ENCODE results near the gene PRRX1.

PRRX1 gene

GRCh38 chr1:170678027-170678600 lies 14.2 kb downstream of the PRRX1 start (continued):
- no peak for TF ChIP-seq ZNF639 (tag by site-specific recombination; IDR thresholded peaks at IDR 0.05)
- TF ChIP-seq ZNF350 (tag by site-specific recombination; IDR thresholded peaks at IDR 0.05) = no peak
- TF ChIP-seq RBAK (tag by site-specific recombination; IDR thresholded peaks at IDR 0.05) = no peak

- ChIA-PET POLR2A (interaction anchor here (0.5 kb wide), 1 partner anchor 727 kb away, joined by 3 read pairs; no protein-coding TSS in a partner anchor), CTCF (no interaction called here)
- Histone ChIP-seq H3K27ac (ENCODE audit: extremely low read depth, low read depth, low read length) (no peak overlapping the region), H3K4me3 (ENCODE audit: low read depth, low read length) (no peak overlapping the region), H3K9me3 (ENCODE audit: control insufficient read depth, insufficient read depth, low read depth, low read length) (no peaks in the 10 kb centered on the region), H3K36me3 (ENCODE audit: control insufficient read depth in 2 of 2, insufficient read depth in 1 of 2, low read length in 2 of 2) (no peaks in the 10 kb centered on the region), H3K4me1 (ENCODE audit: control insufficient read depth, insufficient read depth, low read length) (no peaks in the 10 kb centered on the region)
- no peak for TF ChIP-seq CTCF (tag by site-specific recombination; IDR thresholded peaks at IDR 0.05)
- TF ChIP-seq ZNF518A (tag by site-specific recombination; conservative IDR thresholded peaks at IDR 0.05; ENCODE audit: low read depth) = no peak
- TF ChIP-seq HOXC10 (CRISPR knock-in tag; IDR thresholded peaks at IDR 0.05) = no peak
- TF ChIP-seq ZNF623 (tag by site-specific recombination; IDR thresholded peaks at IDR 0.05) = no peak
- no peak for TF ChIP-seq ZNF843 (tag by site-specific recombination; IDR thresholded peaks at IDR 0.05)
- no peak for TF ChIP-seq ZNF449 (tag by site-specific recombination; IDR thresholded peaks at IDR 0.05)
- no peak for TF ChIP-seq ZNF660 (tag by site-specific recombination; IDR thresholded peaks at IDR 0.05)
- TF ChIP-seq ZSCAN4 (tag by site-specific recombination; IDR thresholded peaks at IDR 0.05) = no peak
- no peak for TF ChIP-seq EGR2 (tag by site-specific recombination; IDR thresholded peaks at IDR 0.05; ENCODE audit: low read depth)
- TF ChIP-seq YY2 (tag by site-specific recombination; IDR thresholded peaks at IDR 0.05) = no peak
Observed at GRCh38 chr1:170680428-170680827, 16.5 kb downstream of the PRRX1 start.
